ENCODE measurements around the gene CBFA2T3.
A peak's percentile ranks its signal among the peaks of the same experiment; 100 is the strongest.
"Not testable (repeated sequence)": the region's sequence is repeated elsewhere in the genome, so short reads cannot be mapped to it uniquely, and the experiment has no call there.

Gene CBFA2T3

GRCh38 chr16:88923926-88924833, 52.8 kb downstream of the CBFA2T3 start:
- DNase-seq, result no peak

DNA sequence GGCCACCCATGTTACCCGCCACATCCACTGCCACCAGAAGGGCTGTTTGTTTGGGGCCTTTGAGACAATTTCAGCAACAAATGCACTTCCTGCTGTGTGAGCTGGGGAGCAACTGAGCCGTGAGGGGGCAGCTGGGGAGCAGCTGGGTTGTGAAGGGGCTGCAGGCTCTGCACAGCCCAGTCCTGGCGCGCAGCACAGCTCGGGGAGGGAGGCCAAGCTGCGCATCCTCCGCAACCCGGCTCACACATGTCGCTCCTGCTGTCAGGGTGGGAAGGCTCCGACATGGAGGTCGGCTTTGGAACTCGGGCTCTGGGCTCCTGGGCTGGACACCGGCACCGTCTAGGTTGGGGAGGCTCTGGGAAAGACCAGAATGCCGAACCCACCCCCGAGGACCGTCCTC, 53.6 kb downstream of the CBFA2T3 start:
- no peak for DNase-seq

DNA sequence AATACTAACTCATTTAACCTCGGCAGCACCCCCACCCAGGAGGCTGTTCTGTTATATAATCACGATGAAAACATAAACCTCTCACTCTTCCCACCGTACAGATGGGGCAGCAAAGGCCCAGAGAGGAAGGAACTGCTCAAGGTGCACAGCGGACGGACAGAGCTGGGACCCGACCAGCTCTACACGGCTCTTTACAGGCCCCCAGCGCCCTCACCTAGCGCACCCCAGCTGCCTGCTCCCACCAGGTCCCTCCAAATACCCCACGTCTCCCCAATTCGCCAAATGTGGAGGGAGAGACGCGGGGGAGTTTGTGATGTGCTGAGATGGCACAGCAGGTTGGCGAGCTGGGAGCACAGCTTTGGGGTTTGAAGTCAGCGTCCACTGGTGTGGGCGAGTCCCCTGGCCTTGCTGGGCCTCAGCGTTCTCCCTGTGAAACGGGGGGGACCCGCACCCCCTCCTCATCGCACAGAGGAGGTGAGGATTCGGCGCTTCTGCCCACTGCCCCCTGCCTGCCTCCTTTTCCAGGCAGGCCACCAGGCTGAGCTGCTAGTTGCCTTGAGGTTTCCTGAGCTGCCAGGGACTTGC, 54.1 kb downstream of the CBFA2T3 start:
- DNase-seq, result no peak

GRCh38 chr16:88922114-88922825, 54.7 kb downstream of the CBFA2T3 start:
- DNase-seq, result no peak

GRCh38 chr16:88921591-88921990, 55.4 kb downstream of the CBFA2T3 start:
- DNase-seq, result no peak

GRCh38 chr16:88920618-88921590, 56.1 kb downstream of the CBFA2T3 start:
- DNase-seq, result peak in 1 of 56 donors; percentile 9

GRCh38 chr16:88919936-88920335, 57.1 kb downstream of the CBFA2T3 start:
- no peak for DNase-seq

DNA sequence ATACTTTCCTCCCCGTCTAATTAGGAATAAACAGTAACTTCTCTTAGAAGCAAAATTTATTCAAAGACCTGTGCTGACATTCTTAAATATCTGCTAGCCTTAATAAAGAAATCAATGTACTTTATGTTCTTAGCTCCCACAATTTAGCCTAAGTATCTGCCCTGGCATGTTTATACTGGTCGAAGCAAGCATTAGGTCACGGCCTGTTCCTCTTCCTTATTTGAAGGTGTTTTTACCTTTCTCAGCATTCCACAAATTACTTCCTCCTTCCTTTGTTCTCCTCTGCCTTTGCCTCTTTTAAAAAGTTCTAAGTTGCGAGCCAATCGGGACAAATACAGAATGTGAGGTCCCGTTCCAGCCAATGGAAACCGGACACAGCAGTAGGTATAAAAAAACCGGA, 58.1 kb downstream of the CBFA2T3 start:
- DNase-seq, result not testable (repeated sequence)

DNA sequence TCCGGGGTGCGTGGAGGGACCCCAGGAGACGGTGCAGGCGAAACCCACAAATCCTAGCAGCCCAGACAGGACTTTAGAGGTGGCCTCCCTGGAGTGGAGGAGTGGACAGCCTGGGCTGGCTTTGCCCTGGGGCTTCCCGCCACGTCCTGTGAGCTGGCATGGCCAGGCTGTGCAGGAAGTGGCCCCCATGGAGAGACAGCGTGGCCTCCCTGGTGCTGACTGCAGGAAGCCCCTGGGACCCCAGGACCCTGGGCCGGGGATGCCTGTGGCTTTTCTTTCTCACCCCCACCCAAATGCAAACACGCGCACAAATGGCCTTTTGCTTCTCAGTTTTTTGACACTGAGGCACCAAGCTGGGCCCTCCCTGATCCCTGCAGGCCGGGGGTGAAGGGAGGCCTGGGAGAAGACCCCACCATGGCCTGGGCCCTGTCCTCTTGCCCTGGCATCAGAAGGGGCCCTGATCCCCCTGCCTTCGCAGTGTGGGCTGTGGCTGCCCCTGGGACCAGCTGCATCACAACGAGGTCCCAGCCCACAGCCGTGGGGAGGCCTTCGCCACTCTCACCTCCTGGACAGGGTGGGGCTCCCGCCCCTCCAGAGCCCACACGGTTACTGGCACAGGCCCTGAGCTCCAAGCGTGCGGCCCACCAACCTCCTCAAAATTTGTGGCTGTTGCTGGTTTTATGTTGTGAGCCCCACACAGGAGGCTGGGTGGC, 58.9 kb downstream of the CBFA2T3 start:
- DNase-seq, result no peak

DNA sequence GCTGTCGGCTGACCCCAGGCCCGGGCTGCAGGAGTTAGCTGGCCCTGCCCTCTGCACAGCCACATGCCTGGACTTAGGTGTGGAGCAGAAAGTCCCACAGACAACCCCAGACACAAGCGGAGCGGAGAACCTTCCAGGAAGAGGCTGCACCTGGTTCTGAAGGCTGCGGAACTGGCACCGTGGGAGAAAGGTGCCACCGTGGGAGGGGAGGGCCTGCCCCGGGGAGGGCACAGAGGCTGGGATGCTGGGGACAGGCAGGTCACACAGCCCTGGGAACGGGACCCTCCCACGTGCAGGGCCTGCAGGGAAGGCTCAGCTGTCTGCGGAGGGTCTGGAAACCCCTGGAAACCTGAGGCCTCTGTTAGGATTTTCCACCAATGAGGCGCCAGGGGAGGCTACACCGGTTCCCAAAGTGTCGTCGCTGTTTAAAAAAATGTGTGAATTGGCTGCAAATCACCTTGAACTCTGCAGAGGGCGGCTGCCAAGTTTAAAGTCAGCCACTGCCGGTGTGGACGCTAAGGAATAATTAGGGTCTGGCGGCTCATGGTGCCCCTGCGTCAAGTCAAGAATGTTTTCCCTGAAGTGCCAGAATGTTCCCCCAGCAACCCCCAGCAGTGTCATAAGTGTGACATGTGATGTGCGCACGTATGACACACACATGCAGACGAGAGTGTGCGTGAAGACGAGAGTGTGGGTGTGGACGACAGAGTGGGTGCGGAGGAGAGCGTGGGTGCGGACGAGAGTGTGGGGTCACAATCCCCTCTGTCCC, 59.7 kb downstream of the CBFA2T3 start:
- DNase-seq, result no peak

- DNase-seq, result no peak
Measured at GRCh38 chr16:88915639-88916327, 61.2 kb downstream of the CBFA2T3 start.

DNA sequence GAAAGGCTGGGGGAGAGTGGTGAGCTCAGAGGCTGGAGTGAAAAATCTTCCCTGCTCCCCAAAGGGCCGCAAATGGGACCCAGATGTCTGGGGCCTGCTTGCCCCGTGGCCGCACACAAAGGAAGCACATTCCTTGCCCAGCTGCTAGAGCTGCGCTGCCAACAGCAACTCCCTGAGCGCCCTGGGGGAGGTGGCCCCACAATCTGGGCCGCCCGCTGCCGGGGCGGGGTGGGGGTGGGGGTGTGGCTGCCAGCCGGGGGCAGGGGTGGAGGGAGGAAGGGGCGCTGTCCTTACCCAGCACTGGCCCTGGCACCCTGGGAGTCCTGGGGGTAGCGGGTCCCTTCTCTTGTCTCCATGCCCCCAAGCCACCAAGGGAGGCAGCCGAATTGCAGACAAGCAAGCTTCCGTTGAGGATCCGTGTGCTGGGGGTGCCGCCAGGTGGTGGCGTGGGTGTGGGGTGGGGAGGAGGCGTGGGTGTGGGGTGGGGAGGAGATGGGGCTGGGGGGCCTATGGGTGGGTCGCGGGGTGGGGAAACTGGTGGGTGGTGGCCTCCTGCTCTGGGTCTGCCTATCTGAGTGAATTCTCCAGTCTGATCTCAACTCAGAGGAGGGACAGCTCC, 62.1 kb downstream of the CBFA2T3 start:
- peak in 1 of 56 donors; percentile 9 for DNase-seq

DNA sequence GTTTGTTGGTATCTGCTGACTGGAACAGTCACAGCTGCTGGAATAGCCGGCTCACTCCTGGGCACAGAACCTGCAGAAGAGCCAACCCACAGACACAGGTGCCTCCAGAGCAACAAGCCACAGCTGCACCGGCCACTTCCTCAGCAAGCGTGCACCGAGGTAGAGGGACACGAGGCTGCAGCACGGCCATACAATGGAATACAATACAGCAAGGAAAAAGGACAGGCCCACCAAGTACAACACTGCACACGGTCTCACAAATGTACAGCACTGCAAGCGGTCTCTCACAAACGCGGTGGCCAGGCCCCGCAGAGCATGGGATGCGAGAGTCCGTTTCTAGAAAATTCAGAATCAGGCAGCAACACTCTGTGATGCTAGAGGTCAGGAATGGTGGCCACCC, 63.1 kb downstream of the CBFA2T3 start:
- DNase-seq, result no peak

DNA sequence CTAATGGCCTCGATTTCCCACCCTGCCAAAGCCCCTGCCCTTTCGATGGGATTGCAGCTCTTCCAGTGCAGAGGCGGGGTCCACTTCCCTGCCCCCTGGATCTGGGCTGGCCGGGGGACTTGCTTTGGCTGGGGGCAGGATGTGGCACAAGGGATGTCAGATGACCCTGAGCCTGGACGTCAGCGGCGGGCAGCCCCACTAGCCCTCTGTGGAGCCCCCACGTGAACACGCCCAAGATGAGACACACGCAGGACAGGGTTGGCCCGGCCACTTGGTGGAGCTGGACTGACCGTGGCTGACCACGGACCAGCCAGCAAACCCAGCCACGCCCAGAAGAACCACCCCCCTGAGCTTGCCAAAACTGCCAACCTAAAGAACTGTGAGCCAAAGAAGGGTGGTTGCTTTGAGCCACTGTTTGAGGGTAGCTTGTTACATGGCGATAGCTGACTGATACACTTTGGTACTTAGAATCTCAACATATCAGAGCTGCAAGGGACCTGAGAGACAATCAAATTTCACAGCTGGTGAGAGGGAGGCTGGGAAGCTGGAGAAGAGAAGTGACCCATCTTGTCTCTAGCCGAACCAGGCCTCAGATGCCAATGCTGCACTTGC, 63.9 kb downstream of the CBFA2T3 start:
- DNase-seq, result no peak

GRCh38 chr16:88912556-88912955, 64.5 kb downstream of the CBFA2T3 start:
- DNase-seq, result no peak

DNA sequence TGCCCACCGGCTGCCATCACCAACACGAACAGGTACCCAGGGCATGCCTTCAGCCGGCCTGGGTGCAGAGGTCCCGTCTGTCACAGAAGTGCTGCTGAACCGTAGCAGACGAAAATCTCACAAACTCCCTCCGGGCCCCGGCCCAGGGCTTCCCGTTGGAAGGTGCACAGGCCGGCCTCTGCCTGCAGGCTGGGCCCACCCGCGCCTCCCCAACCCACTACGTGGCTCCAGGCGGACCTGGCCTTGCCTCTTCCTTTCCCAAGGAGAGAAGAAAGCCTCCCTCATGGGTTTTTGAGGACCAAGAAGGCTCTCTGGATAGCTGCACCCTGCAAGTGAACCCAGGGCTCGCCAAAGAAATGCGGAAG, 65.1 kb downstream of the CBFA2T3 start:
- DNase-seq, result no peak

GRCh38 chr16:88911136-88911945, 65.7 kb downstream of the CBFA2T3 start:
- DNase-seq, result peak in 1 of 56 donors; percentile 51

Data from amygdala (tissue), 56 donors.